ENCODE measurements around the gene STAG3. TPM values are rescaled to one million over a fixed set of nuclear protein-coding genes. Genes with fewer than 3 reads are reported as not detected.

STAG3 gene
- total and polyA plus RNA-seq, 10 of the 15 experiments (the other 5 are each of a cell fraction or from before 2014, with no cell fraction given) = 73.0 to 306 (median 120) TPM

- TF ChIP-seq ZNF592 (IDR thresholded peaks at IDR 0.05) (no peak), PAX8 (IDR thresholded peaks at IDR 0.05) (no peak), YY1 (IDR thresholded peaks at IDR 0.05; ENCODE audit: low read depth, low read length) (no peak), SPI1 (IDR thresholded peaks at IDR 0.05; ENCODE audit: borderline replicate concordance, insufficient read depth, low read depth, low read length) (no peak), STAT1 (conservative IDR thresholded peaks at IDR 0.05) (no peak), POU2F2 (IDR thresholded peaks at IDR 0.05; ENCODE audit: borderline replicate concordance, low read depth, low read length) (no peak)
Measured at GRCh38 chr7:100192969-100193368, 15.3 kb downstream of the STAG3 start (continued).

- no peak overlapping the region for H3K4me3 ChIP-seq
- BruUV-seq (replicated peaks) = no TSS peak
- intact Hi-C loops (cut with micrococcal nuclease; ENCODE audit: unreplicated experiment) = no loop called here
- RAD21 ChIA-PET (ENCODE audit: unreplicated experiment) = interaction anchor here (1.0 to 4.5 kb wide), 7 partner anchors 9 to 213 kb away, joined by 3 to 30 read pairs (median 5); no protein-coding TSS in a partner anchor
- POLR2A ChIA-PET = interaction anchor here (0.6 to 5.8 kb wide), 7 partner anchors 10 to 46 kb away, joined by 3 to 60 read pairs (median 4); partner anchors contain the start of genes LAMTOR4 and PVRIG
- WGBS (ENCODE audit: insufficient coverage, insufficient replicate concordance, low lambda C conversion rate, missing lambda C conversion rate) = 100% methylated on average over 2 of the region's 2 CpGs
- no peaks in the 10 kb centered on the region for H3K27me3 ChIP-seq (replicated peaks in 1 of 2; ENCODE audit: control insufficient read depth in 2 of 2, insufficient read depth in 2 of 2, low read length in 1 of 2)
- no peaks in the 10 kb centered on the region for H3K9me3 ChIP-seq (replicated peaks; ENCODE audit: control insufficient read depth, insufficient read depth, low read length)
- no peaks in the 10 kb centered on the region for H4K20me1 ChIP-seq (ENCODE audit: control insufficient read depth, insufficient read depth)
- FAIRE-seq (no peak), ATAC-seq (no peak), DNase-seq (ENCODE audit: low read depth, low spot score) (no peak)
- H3K4me2 ChIP-seq (ENCODE audit: control insufficient read depth, insufficient read depth) = no peak overlapping the region
- H2AFZ ChIP-seq (ENCODE audit: control insufficient read depth, low read depth, low read length) = no peak overlapping the region
- SMC1A ChIA-PET (ENCODE audit: uncharacterized antibody, unreplicated experiment) = interaction anchor here (0.7 to 7.0 kb wide), 4 partner anchors 9 to 62 kb away, joined by 4 to 112 read pairs (median 23); partner anchors contain the start of gene PVRIG
- H3K36me3 ChIP-seq (ENCODE audit: control insufficient read depth in 2 of 2, insufficient read depth in 2 of 2, low read length in 1 of 2) = no peaks in the 10 kb centered on the region
- in situ Hi-C loops (cut with MboI) = no loop called here
- H3K79me2 ChIP-seq (ENCODE audit: control insufficient read depth, insufficient read depth, low read length) = no peaks in the 10 kb centered on the region
- CTCF ChIA-PET = interaction anchor here (0.7 to 7.0 kb wide), 8 partner anchors 14 to 438 kb away, joined by 3 to 65 read pairs (median 4); partner anchors contain the start of gene STAG3
- H3K27ac ChIP-seq (ENCODE audit: control insufficient read depth, insufficient read depth) = peak overlapping the region; percentile 40; the same call in 1 of the 2 replicates
- no peak overlapping the region for H3K9ac ChIP-seq (ENCODE audit: control insufficient read depth, insufficient read depth, low read length)
- H3K4me1 ChIP-seq (ENCODE audit: control insufficient read depth, insufficient read depth, low read length) = peaks cover 49% of the 10 kb centered on the region
- TF ChIP-seq ZBTB4 (CRISPR knock-in tag; IDR thresholded peaks at IDR 0.05) (no peak), BMI1 (IDR thresholded peaks at IDR 0.05; ENCODE audit: borderline replicate concordance) (no peak), SKIL (IDR thresholded peaks at IDR 0.05; ENCODE audit: low read depth, poor library complexity, severe bottlenecking) (no peak), JUND (IDR thresholded peaks at IDR 0.05; ENCODE audit: low read depth, low read length) (no peak), NRF1 (conservative IDR thresholded peaks at IDR 0.05; ENCODE audit: low read depth, low read length) (no peak)
Measured at GRCh38 chr7:100195222-100195621, 17.5 kb downstream of the STAG3 start.
